ENCODE results near the gene ANKIB1.
"Not testable (repeated sequence)": the region's sequence is repeated elsewhere in the genome, so short reads cannot be mapped to it uniquely, and the experiment has no call there.

Gene ANKIB1

DNA sequence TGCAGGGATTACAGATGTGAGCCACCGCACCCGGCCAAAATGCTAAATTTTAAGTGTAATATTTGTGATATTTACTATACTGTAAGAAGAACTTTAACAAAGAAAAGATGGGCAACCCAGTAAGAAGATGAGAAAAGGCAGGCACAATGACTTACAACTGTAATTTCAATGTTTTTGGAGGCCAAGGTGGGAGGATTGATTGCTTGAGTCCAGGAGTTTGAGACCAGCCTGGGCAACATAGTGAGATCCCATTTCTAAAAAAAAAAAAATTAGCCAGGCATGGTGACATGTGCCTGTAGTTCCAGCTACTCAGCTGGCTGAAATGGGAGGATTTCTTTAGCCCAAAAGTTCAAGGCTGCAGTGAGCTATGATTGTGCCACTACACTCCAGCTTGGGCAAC lies 189.8 kb downstream of the ANKIB1 start:
- H3K9me3 ChIP-seq (ENCODE audit: insufficient read depth, low read length, severe bottlenecking) = no peaks in the 10 kb centered on the region
- TF ChIP-seq, protein P1, sequence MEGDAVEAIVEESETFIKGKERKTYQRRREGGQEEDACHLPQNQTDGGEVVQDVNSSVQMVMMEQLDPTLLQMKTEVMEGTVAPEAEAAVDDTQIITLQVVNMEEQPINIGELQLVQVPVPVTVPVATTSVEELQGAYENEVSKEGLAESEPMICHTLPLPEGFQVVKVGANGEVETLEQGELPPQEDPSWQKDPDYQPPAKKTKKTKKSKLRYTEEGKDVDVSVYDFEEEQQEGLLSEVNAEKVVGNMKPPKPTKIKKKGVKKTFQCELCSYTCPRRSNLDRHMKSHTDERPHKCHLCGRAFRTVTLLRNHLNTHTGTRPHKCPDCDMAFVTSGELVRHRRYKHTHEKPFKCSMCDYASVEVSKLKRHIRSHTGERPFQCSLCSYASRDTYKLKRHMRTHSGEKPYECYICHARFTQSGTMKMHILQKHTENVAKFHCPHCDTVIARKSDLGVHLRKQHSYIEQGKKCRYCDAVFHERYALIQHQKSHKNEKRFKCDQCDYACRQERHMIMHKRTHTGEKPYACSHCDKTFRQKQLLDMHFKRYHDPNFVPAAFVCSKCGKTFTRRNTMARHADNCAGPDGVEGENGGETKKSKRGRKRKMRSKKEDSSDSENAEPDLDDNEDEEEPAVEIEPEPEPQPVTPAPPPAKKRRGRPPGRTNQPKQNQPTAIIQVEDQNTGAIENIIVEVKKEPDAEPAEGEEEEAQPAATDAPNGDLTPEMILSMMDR (IDR thresholded peaks at IDR 0.05; ENCODE audit: borderline replicate concordance, extremely low read depth, low read length, poor library complexity, severe bottlenecking) = no peak
- TF ChIP-seq EZH2 (IDR thresholded peaks at IDR 0.05; ENCODE audit: borderline replicate concordance, low read depth, low read length, severe bottlenecking) = no peak
- H4K20me1 ChIP-seq (ENCODE audit: insufficient read depth, low read length) = no peaks in the 10 kb centered on the region
- no peaks in the 10 kb centered on the region for H3K36me3 ChIP-seq (ENCODE audit: insufficient read depth, low read length)
- no peak overlapping the region for H3K9ac ChIP-seq (ENCODE audit: low read depth, low read length)
- no peak overlapping the region for H2AFZ ChIP-seq (ENCODE audit: low read depth, low read length)
- no peak overlapping the region for H3K4me3 ChIP-seq (ENCODE audit: low read depth in 1 of 2, low read length in 2 of 2)
- DNase-seq (no peak), ATAC-seq (ENCODE audit: insufficient read depth, low read depth) (no peak)
- H3K4me1 ChIP-seq (ENCODE audit: insufficient read depth, low read length) = no peaks in the 10 kb centered on the region
- H3K27ac ChIP-seq (ENCODE audit: low read length) = no peak overlapping the region
- no peaks in the 10 kb centered on the region for H3K79me2 ChIP-seq (ENCODE audit: insufficient read depth, low read length)
- no peak overlapping the region for H3K4me2 ChIP-seq (ENCODE audit: insufficient read depth, low read length)
- H3K27me3 ChIP-seq (ENCODE audit: insufficient read depth, low read length, poor library complexity) = no peaks in the 10 kb centered on the region

DNA sequence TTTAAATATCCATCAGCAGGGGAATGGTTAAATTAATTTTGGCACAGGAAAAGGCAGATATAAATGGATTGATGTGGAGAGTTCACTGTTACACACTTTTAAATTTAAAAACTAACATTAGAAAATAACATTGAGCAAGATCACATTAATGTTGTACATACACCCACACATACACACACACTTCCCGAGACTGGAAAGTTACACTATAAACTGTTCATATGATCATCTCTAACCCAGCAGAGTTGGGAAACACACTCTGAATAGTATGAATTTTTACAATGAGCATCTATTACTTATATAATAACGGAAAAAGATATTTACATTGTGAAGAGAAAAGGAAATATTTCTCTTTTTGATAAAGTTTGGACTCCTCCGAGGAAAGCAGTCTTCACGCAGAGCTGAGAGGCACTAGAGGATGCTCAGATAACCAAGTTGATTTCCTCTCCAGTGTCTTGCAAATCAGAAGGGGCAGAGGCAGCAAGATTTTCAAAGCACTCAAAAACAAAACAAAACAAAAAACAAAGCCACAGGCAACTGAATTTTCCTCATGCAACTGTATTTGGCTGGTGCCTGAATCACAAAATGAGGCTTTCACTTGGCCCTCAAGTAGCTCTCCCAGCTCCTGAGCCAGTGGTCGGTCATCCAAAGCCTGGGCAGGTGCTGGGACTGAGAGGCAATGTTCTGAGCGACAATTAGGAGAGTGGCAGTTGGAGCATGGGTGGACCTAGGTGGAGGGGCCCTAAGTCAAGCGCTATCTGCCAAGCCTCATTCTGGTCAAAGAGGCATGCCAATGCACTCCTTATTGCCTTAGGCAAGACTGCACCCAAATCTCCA lies 191.1 kb downstream of the ANKIB1 start:
- no peak overlapping the region for H2AFZ ChIP-seq (ENCODE audit: low read depth, low read length)
- H3K4me2 ChIP-seq (ENCODE audit: insufficient read depth, low read length) = no peak overlapping the region
- no peak for DNase-seq
- H3K79me2 ChIP-seq (ENCODE audit: insufficient read depth, low read length) = no peaks in the 10 kb centered on the region
- no peaks in the 10 kb centered on the region for H3K27me3 ChIP-seq (ENCODE audit: insufficient read depth, low read length, poor library complexity)
- H4K20me1 ChIP-seq (ENCODE audit: insufficient read depth, low read length) = no peaks in the 10 kb centered on the region
- H3K4me3 ChIP-seq (ENCODE audit: low read depth in 1 of 2, low read length in 2 of 2) = no peak overlapping the region
- ATAC-seq (ENCODE audit: insufficient read depth, low read depth) = no peak
- no peak overlapping the region for H3K27ac ChIP-seq (ENCODE audit: low read length)
- TF ChIP-seq, protein P1 (IDR thresholded peaks at IDR 0.05; ENCODE audit: borderline replicate concordance, extremely low read depth, low read length, poor library complexity, severe bottlenecking) = no peak
- TF ChIP-seq EZH2 (IDR thresholded peaks at IDR 0.05; ENCODE audit: borderline replicate concordance, low read depth, low read length, severe bottlenecking) = no peak
- no peaks in the 10 kb centered on the region for H3K9me3 ChIP-seq (ENCODE audit: insufficient read depth, low read length, severe bottlenecking)
- H3K9ac ChIP-seq (ENCODE audit: low read depth, low read length) = no peak overlapping the region
- H3K4me1 ChIP-seq (ENCODE audit: insufficient read depth, low read length) = no peaks in the 10 kb centered on the region
- H3K36me3 ChIP-seq (ENCODE audit: insufficient read depth, low read length) = no peaks in the 10 kb centered on the region

DNA sequence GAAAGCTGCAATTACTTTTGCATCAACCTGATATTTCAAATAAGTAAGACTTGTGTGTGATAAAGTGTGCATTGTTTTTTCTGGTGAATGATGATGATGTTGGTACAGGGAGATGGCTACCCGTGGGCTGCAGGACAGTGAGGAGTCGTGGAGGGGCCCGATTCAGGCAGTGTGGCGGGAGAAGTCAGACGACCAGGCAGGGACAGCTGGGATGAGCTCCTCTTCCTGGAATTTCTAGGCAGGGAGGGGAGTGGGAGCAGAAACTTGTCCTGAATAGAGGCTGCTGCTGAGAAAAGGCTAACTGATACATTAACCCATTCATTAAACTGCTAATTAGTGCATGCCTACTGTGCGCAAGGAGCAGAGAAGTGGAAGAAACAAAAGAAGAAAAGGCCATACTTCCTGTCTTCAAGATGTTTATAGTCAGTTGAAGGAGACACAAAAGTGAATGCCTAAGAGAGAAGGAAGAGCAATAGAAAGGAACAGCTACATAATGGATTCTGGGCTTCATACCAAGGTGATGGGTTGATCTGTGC lies 192.2 kb downstream of the ANKIB1 start:
- Histone ChIP-seq H4K20me1 (ENCODE audit: insufficient read depth, low read length) (no peaks in the 10 kb centered on the region), H3K4me3 (ENCODE audit: low read depth in 1 of 2, low read length in 2 of 2) (no peak overlapping the region), H3K27ac (ENCODE audit: low read length) (no peak overlapping the region), H3K79me2 (ENCODE audit: insufficient read depth, low read length) (no peaks in the 10 kb centered on the region), H2AFZ (ENCODE audit: low read depth, low read length) (no peak overlapping the region), H3K36me3 (ENCODE audit: insufficient read depth, low read length) (no peaks in the 10 kb centered on the region), H3K9ac (ENCODE audit: low read depth, low read length) (no peak overlapping the region), H3K9me3 (ENCODE audit: insufficient read depth, low read length, severe bottlenecking) (no peaks in the 10 kb centered on the region), H3K27me3 (ENCODE audit: insufficient read depth, low read length, poor library complexity) (no peaks in the 10 kb centered on the region), H3K4me2 (ENCODE audit: insufficient read depth, low read length) (no peak overlapping the region), H3K4me1 (ENCODE audit: insufficient read depth, low read length) (no peaks in the 10 kb centered on the region)
- no peak for ATAC-seq (ENCODE audit: insufficient read depth, low read depth)
- TF ChIP-seq EZH2 (IDR thresholded peaks at IDR 0.05; ENCODE audit: borderline replicate concordance, low read depth, low read length, severe bottlenecking) = no peak
- TF ChIP-seq, protein P1 (IDR thresholded peaks at IDR 0.05; ENCODE audit: borderline replicate concordance, extremely low read depth, low read length, poor library complexity, severe bottlenecking) = no peak
- DNase-seq = no peak

DNA sequence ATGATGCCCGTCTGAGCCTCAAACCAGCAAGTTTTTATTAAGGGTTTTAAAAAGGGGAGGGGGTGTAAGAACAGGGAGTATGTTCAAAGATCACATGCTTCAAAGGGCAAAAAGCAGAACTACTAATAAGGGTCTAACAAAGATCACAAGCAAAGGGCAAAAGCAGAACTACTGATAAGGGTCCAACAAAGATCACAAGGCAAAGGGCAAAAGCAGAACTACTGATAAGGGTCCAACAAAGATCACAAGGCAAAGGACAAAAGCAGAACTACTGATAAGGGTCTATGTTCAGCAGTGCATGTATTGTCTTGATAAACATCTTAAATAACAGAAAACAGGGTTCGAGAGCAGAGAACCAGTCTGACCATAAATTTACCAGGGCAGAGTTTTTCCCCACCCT lies 196.9 kb downstream of the ANKIB1 start:
- not testable (repeated sequence) for H3K9me3 ChIP-seq (ENCODE audit: insufficient read depth, low read length, severe bottlenecking); DNase-seq; H3K27me3 ChIP-seq (ENCODE audit: insufficient read depth, low read length, poor library complexity); H2AFZ ChIP-seq (ENCODE audit: low read depth, low read length); H3K79me2 ChIP-seq (ENCODE audit: insufficient read depth, low read length); H4K20me1 ChIP-seq (ENCODE audit: insufficient read depth, low read length); H3K4me3 ChIP-seq (ENCODE audit: low read depth in 1 of 2, low read length in 2 of 2); H3K4me2 ChIP-seq (ENCODE audit: insufficient read depth, low read length); H3K9ac ChIP-seq (ENCODE audit: low read depth, low read length); H3K27ac ChIP-seq (ENCODE audit: low read length); ATAC-seq (ENCODE audit: insufficient read depth, low read depth); H3K4me1 ChIP-seq (ENCODE audit: insufficient read depth, low read length); H3K36me3 ChIP-seq (ENCODE audit: insufficient read depth, low read length)
